Measurements from ENCODE around the gene PIGT.

The PIGT gene

GRCh38 chr20:45450097-45450818 lies 34.3 kb downstream of the PIGT start:
- Mint-ChIP-seq H3K4me3 (no peak overlapping the region), H3K27me3 (peaks cover 0 to 8% of the 10 kb centered on the region in 2 donors), H3K4me1 (peaks cover 9 to 20% of the 10 kb centered on the region in 2 donors), H3K36me3 (peaks cover 9 to 18% of the 10 kb centered on the region in 2 donors), H3K27ac (no peak overlapping the region), H3K9me3 (no peaks in the 10 kb centered on the region)
- no peak for DNase-seq
- ATAC-seq (replicated peaks): peak; percentile 83 to 84

- Mint-ChIP-seq H3K4me3 (no peak overlapping the region), H3K36me3 (peaks cover 9 to 15% of the 10 kb centered on the region in 2 donors)
Measured at GRCh38 chr20:45452238-45452637, 36.3 kb downstream of the PIGT start.

DNA sequence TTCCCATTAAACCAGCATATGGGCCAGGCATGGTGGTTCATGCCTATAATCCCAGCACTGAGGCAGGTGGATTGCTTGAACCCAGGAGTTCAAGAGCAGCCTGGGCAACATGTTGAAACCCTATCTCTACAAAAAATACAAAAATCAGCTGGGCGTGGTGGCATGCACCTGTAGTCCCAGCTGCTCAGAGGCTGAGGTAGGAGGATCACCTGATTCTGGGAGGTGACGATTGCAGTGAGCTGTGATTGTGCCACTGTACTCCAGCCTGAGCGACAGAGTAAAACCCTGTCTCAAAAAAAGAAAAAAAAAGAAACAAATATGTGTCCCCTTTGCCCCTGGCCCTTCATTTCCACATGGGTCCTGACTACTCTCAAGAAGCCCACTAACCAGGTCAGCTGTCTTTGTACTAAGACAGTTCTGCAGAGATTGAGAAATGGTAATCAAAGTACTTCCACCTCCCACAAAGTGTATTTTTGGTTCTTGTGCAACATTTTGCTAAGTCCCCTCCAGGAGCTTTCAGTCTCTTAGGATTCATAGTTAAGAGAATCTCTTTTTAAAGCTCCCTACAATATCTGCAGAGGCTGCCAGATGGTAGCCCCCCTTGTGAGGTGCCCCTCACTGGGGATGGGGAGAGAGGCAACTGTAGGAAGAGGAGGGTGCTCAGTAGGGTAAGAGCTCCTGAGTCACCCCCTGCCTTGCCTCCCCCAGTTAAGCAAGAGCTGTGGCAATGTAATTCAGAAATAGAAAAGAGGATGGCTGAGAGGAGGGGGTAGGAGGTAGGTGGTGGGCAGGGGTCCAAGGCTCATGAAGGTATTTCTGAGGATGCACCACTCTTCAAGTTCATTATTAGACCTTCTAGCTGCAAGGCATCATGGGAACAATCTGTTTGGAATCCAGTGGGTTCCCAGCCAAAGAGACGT lies 37.1 kb downstream of the PIGT start:
- no peak for ATAC-seq (replicated peaks)
- Mint-ChIP-seq H3K36me3 (peaks cover 8 to 10% of the 10 kb centered on the region in 2 donors), H3K4me3 (no peak overlapping the region), H3K9me3 (no peaks in the 10 kb centered on the region), H3K27me3 (no peaks in the 10 kb centered on the region), H3K27ac (no peak overlapping the region), H3K4me1 (peaks cover 9 to 24% of the 10 kb centered on the region in 2 donors)
- no peak for DNase-seq

More at GRCh38 chr20:45452238-45452637, 36.3 kb downstream of the PIGT start:
- no peaks in the 10 kb centered on the region for H3K9me3 Mint-ChIP-seq
- H3K27ac Mint-ChIP-seq: no peak overlapping the region
- ATAC-seq (replicated peaks) (peak; percentile 52 to 60), DNase-seq (no peak)
- H3K27me3 Mint-ChIP-seq: no peaks in the 10 kb centered on the region
- H3K4me1 Mint-ChIP-seq: peaks cover 9 to 24% of the 10 kb centered on the region in 2 donors

GRCh38 chr20:45456632-45457031 lies 40.7 kb downstream of the PIGT start:
- Mint-ChIP-seq H3K27me3 (no peaks in the 10 kb centered on the region), H3K27ac (no peak overlapping the region), H3K9me3 (no peaks in the 10 kb centered on the region), H3K36me3 (peaks cover 0 to 6% of the 10 kb centered on the region in 2 donors), H3K4me3 (no peak overlapping the region), H3K4me1 (peaks cover 6 to 29% of the 10 kb centered on the region in 2 donors)
- no peak for DNase-seq
- peak; percentile 67 to 73 for ATAC-seq (replicated peaks)

GRCh38 chr20:45459606-45460005 lies 43.7 kb downstream of the PIGT start:
- no peak for DNase-seq
- Mint-ChIP-seq H3K4me3 (no peak overlapping the region), H3K4me1 (peaks cover 0 to 14% of the 10 kb centered on the region in 2 donors), H3K9me3 (no peaks in the 10 kb centered on the region), H3K36me3 (peaks cover 0 to 5% of the 10 kb centered on the region in 2 donors), H3K27ac (no peak overlapping the region), H3K27me3 (no peaks in the 10 kb centered on the region)
- no peak for ATAC-seq (replicated peaks)

- H3K27me3 Mint-ChIP-seq: no peaks in the 10 kb centered on the region
Measured at GRCh38 chr20:45461225-45461624, 45.3 kb downstream of the PIGT start.

DNA sequence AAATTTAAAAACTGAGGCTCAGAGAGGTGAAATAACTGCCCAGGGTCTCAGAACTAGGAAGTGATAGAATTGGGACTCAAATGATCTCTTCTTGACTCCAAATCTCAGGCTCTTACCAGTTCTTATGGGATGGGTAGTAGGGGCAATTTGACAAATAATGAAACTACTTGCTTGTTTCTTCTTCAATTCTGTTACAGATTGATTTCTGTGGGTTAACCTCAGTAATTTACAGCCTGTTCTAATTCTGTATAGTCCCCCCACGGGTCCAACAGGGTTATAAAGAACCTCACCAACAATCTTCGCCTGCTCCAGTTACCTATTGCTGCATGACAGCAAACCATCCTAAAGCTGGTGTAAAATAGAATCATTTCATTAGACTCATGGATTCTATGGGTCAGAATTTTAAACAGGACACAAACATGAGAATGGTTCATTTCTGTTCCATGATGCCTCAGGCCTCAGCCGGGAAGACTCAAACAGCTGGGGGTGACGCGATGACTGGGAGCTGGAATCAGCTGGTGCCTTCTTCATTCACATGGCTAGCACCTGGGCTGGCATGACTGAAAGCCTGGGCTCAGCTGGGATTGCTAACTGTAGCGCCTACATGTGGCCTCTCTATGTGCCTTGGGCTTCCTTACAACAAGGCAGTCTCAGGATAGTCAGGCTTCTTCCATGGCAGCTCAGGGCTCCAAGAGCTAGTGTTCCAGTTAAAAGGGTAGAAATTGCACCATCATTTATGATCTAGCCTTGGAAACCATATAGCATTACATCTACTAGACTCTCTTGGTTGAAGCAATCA lies 47.0 kb downstream of the PIGT start:
- Mint-ChIP-seq H3K4me3 (no peak overlapping the region), H3K36me3 (peaks cover 0 to 4% of the 10 kb centered on the region in 2 donors)
- ATAC-seq (replicated peaks): peak in 1 of 2 donors; percentile 33

More at GRCh38 chr20:45461225-45461624, 45.3 kb downstream of the PIGT start:
- ATAC-seq (replicated peaks) (peak; percentile 33 to 60), DNase-seq (no peak)
- Mint-ChIP-seq H3K36me3 (peaks cover 0 to 4% of the 10 kb centered on the region in 2 donors), H3K4me1 (peaks cover 0 to 10% of the 10 kb centered on the region in 2 donors), H3K27ac (no peak overlapping the region), H3K4me3 (no peak overlapping the region), H3K9me3 (no peaks in the 10 kb centered on the region)

GRCh38 chr20:45463709-45464108 lies 47.8 kb downstream of the PIGT start:
- ATAC-seq (replicated peaks) (no peak), DNase-seq (no peak)
- no peak overlapping the region for H3K27ac Mint-ChIP-seq
- H3K36me3 Mint-ChIP-seq: peaks cover 0 to 2% of the 10 kb centered on the region in 2 donors
- H3K4me1 Mint-ChIP-seq: peaks cover 0 to 10% of the 10 kb centered on the region in 2 donors
- peaks cover 10 to 12% of the 10 kb centered on the region in 2 donors for H3K27me3 Mint-ChIP-seq
- H3K4me3 Mint-ChIP-seq: no peak overlapping the region
- H3K9me3 Mint-ChIP-seq: no peaks in the 10 kb centered on the region

More for the DNA sequence above, 47.0 kb downstream of the PIGT start:
- no peak for DNase-seq
- Mint-ChIP-seq H3K27ac (no peak overlapping the region), H3K4me1 (peaks cover 0 to 10% of the 10 kb centered on the region in 2 donors), H3K27me3 (peaks cover 2 to 4% of the 10 kb centered on the region in 2 donors), H3K9me3 (no peaks in the 10 kb centered on the region)

GRCh38 chr20:45465491-45466266 lies 49.7 kb downstream of the PIGT start:
- no peak overlapping the region for H3K4me3 Mint-ChIP-seq
- no peaks in the 10 kb centered on the region for H3K36me3 Mint-ChIP-seq
- peaks cover 15 to 26% of the 10 kb centered on the region in 2 donors for H3K27me3 Mint-ChIP-seq

GRCh38 chr20:45467172-45467571 lies 51.2 kb downstream of the PIGT start:
- Mint-ChIP-seq H3K36me3 (peaks cover 0 to 2% of the 10 kb centered on the region in 2 donors), H3K4me3 (no peak overlapping the region), H3K4me1 (peaks cover 4 to 9% of the 10 kb centered on the region in 2 donors), H3K27me3 (peaks cover 26% of the 10 kb centered on the region in 2 donors), H3K27ac (no peak overlapping the region), H3K9me3 (peaks cover 0 to 1% of the 10 kb centered on the region in 2 donors)
- DNase-seq (no peak), ATAC-seq (replicated peaks) (no peak)

More at GRCh38 chr20:45465491-45466266, 49.7 kb downstream of the PIGT start:
- H3K4me1 Mint-ChIP-seq: peaks cover 4 to 14% of the 10 kb centered on the region in 2 donors
- H3K9me3 Mint-ChIP-seq: no peaks in the 10 kb centered on the region
- ATAC-seq (replicated peaks): no peak
- no peak for DNase-seq
- no peak overlapping the region for H3K27ac Mint-ChIP-seq

- peaks cover 0 to 2% of the 10 kb centered on the region in 2 donors for H3K36me3 Mint-ChIP-seq
- DNase-seq (no peak), ATAC-seq (replicated peaks) (no peak)
- H3K27me3 Mint-ChIP-seq: peaks cover 26 to 29% of the 10 kb centered on the region in 2 donors
- H3K4me1 Mint-ChIP-seq: peaks cover 4 to 9% of the 10 kb centered on the region in 2 donors
- peaks cover 0 to 1% of the 10 kb centered on the region in 2 donors for H3K9me3 Mint-ChIP-seq
- no peak overlapping the region for H3K27ac Mint-ChIP-seq
- no peak overlapping the region for H3K4me3 Mint-ChIP-seq
Measured at GRCh38 chr20:45467861-45468260, 51.9 kb downstream of the PIGT start.

DNA sequence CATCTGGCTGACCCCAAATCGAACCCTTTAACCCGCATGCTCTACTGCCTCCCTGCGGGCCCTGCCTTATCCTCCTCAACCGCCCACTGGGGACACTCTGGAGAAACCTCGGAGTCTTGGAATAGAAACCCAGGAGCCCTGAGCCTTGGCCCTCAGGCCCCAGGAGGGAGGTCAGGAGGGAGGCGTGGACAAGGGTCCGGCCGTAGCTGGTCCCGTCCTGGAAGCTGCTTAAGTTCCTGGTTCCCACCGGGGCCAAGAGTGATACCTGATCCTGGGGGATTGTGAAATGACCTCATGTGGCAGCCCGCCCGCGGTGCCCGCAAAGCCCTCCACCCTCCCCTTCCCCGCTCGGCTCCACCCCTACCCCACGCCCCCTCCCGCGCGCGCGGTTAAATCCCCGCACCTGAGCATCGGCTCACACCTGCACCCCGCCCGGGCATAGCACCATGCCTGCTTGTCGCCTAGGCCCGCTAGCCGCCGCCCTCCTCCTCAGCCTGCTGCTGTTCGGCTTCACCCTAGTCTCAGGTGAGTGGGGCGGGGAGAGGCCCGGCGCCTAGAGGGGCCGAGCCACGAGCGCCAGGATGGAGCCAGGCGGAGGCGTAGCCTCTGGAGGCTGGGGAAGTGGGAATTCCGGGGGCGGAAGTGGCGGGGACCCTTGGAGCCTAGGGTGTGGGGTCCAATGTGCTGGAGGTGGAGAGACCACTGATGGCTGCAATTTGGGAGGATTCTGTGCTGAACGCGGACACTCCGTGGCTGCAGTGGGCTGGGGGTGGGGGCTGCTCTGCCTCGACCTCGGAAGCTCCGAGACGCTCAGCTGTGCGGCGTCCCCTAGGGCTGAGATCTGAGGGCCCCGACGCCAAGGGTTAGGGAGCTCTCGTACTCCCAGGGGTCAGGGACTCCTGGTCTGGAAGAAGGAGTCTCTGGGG lies 53.7 kb downstream of the PIGT start, which contains the start of gene WFDC2:
Gene WFDC2, plus strand, starts transcription at position 418 of the 926 bp plus-strand sequence. Its CDS starts 29 bp downstream, at position 447.
- Mint-ChIP-seq H3K4me3 (peak within 1 kb of the TSS; percentile 63 to 77), H3K27ac (no peak within 1 kb of the TSS)

More for the DNA sequence above, 53.7 kb downstream of the PIGT start, which contains the start of gene WFDC2:
- Mint-ChIP-seq H3K27me3 (peaks cover 26 to 41% of the 10 kb centered on the region in 2 donors), H3K4me1 (peaks cover 4 to 9% of the 10 kb centered on the region in 2 donors), H3K9me3 (peaks cover 0 to 1% of the 10 kb centered on the region in 2 donors), H3K36me3 (peaks cover 0 to 2% of the 10 kb centered on the region in 2 donors)
- ATAC-seq (replicated peaks) (peak; percentile 34 to 49), DNase-seq (no peak)
